Stimulated activated CD8-positive, alpha-beta memory T cell treated with anti-CD3 and anti-CD28 coated beads, Interleukin-4, amount 100 ng/mL, for 24 hours (primary cell): ENCODE data around the gene LRP2.
"Not testable (repeated sequence)": the region's sequence is repeated elsewhere in the genome, so short reads cannot be mapped to it uniquely, and the experiment has no call there.

ENCODE experiments used
- DNase-seq: peaks from one replicate; pipeline ENCODE4 v3.0.0-alpha.2; 2020; ENCODE audit warnings: low read depth

Gene LRP2

DNA sequence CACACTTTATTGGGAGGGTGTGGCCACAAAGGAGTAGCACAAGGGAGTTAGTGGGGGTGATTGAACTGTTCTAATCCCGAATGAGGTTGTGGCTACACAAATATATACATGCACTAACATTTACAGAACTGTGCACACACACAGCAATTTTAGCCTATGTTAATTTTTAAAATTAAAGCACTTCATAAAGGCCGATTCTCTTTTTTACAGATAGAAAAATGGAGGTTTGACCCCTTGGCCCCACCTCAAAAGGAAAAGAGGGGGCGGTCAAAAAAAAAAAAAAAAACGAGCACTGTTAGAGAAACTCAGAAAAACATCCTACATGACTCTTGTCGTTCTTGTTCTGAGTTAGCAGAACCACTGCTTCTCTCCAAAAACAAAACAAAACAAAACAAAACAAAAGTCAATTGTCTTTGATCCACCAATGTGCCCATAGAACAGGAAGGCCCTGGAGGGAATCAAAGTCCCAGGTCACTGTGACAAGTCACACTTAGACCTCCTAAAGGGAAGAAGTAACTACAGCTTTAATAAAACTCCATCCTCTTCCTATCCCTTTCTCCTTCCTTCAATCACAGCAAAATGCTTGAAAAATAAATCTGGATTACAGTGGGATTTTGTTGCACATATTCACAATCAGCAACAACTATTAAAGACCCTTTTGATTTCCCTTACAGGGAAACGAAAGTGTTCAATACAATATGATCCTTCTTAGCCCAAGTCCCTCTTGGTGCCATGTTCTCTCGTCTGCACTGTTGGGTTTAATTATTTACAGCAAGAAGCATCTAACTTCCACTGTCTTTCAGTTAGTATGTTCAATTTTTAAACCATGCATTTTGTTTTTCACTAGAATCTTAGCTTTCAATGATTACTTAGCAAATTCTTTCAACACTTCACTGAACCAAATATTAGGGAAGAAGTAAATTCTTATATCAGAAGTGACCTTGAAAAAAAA lies 16.6 kb downstream of the LRP2 start:
- DNase-seq: no peak

DNA sequence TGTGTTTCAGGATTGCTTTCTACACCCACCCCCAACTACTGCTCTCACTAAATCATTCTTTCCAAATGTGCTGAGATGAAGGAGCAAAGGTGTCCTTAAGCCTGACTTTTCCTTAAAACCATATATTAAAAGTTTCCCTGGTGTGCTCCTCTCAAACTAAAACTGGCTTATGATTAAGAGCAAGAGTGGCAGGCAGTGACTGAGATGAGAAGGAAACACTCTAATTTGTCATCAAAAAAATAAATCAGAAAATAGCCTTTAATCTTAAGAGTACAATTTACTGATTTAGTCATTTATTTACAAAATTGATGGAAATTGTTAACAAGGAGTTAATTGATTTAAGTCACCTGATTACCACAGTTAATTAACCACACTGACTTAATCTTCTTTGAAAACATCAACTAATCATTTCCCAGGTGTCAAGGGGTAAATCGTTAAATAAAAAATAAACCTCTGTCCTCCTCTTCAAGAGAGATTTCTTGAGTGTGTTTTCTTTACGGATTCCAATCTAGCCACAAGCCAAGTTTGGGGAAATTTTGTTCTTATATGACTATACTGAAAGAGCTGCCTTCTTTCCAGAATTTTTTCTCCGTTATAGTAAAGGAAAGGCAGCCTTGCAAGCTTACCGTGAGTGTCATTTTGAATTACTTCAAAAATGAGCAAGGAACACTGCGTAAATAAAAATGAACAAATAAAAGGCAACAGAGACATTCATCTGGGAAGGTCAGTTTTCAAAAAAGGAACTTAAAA lies 17.4 kb downstream of the LRP2 start:
- DNase-seq: no peak

DNA sequence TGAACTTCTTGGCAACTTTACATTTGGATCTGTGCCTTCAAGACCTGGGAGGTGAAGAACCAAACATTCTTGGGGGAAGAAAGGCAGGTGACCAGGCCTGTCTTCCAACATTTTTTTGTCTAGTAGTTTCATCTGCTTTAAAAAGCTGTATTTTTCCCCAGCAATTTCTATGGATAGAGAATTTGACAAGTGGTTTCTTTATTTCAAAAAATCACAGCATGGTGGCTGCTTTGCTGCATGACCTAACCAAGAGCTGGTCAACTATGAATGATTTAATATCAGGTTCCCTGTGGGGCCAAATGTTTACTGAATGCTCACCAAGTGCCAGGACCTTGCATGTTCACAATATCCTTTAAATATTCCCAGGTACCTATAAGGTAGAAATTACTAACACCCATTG lies 19.1 kb downstream of the LRP2 start:
- DNase-seq: no peak

DNA sequence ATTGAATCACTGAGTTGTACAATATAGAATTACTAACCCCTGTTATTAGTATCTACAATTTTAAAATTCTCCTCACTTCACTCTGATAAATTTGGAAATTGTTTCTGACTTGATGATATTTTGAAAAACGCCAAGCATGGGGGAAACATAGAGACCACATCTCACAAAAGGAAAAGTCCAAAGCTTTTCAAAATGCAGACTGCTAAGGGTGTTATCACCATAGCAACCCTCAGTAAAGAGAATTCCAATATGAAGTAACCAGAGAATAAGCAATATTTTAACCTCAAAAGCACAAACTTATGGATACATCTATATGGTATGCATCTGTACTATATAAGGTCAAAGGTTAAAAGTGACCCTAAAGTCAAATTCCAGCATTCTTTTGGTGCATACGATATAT lies 22.7 kb downstream of the LRP2 start:
- DNase-seq: no peak

DNA sequence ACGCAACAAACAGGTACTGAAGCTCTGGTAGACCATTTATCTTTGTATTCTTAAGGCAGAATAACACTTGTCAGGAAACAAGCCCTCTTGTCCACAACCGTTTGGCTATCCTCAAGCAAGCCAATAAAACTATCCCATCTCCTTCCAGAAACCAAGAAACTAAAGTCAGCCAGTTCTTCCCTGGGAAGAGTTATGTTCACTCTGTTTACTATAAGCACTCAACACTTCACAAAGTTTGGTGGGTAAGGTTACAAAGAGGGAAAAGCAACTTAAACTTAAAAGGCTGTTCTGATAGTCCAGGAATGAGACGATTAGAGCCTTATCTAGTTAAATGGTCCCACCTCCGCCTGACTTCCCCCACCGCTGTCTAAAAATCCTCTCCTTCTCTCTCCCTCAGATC lies 25.6 kb downstream of the LRP2 start:
- no peak for DNase-seq

DNA sequence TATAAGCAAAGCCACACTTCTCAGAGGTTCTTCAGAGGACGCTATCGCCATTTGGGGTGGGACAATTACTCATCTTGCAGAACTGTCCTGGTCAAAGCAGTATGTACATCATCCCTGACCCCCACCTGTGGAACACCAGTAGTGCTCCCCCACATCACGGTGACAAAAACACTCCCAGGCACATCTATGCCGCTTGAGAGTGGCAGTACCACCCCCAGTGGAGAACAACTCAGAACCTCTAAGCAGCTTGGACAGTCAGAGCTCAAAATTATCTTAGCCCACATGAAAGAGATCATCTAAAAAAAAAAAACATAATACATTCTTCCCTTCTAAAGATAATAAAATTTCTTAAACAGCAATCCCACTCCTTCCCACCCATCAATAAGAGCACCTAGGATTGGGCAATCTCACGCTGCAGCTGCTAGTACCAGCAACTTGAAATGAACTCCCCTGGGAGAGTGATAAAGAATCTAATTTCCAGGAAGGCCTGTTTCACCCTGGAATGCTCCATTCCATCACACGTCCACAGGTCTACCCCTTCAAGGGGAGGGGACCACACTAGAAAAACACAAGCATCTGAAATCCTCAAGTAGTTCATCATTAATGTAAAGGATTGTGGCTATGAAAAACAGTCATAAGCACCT lies 31.7 kb downstream of the LRP2 start:
- no peak for DNase-seq

DNA sequence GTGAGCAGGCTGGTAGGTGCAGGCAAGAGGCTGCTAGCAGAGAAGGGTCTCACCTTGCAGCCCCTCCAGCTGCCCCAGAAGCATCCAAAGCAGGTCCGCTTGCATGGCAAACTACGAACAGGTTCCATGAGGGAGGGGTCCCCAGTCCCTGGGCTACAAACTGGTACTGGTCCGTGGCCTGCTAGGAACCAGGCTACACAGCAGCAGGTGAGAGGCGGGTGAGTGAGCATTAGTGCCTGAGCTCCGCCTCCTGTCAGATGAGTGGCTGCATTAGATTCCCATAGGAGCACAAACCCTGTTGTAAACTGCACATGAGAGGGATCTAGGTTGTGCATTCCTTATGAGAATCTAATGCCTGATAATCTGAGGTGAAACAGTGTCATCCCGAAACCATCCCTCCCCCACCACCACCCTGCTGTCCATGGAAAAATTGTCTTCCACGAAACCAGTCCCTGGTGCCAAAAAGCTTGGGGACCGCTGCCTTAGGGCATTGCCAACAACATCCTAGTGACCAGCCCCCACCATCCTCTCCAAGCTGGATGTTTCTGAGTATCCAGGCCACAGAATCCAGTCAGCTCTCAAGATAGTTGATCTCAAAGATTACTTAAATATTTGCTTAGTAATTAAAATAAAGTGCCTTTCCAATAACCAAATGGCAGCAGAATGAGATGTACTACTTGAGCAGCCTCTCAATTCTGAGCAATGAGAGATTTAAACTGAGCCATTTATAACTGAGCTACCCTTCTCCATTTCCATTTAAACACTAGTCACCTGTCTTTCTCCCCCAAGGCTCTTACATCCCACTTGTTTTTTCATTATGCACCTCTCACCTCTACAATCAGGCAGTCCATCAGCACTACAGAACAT lies 32.4 kb downstream of the LRP2 start:
- DNase-seq: no peak

DNA sequence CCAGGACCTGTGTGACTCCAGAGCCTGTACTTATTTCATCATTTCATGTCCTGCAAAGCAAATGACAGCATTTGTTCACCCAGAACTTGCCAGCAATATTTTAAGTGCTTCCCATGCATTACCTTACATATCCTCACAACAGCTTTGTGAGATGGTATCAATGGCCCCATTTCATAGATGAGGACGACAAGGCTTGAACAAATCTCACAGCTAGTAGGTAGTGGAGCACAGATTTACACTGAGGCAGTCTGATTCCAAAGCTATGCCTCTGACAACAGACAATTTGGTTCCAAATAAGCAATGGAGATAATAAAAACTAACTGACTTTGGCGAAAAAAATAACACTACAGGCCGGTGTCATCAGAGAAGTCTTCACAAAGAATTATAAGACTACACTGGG lies 33.5 kb downstream of the LRP2 start:
- no peak for DNase-seq

DNA sequence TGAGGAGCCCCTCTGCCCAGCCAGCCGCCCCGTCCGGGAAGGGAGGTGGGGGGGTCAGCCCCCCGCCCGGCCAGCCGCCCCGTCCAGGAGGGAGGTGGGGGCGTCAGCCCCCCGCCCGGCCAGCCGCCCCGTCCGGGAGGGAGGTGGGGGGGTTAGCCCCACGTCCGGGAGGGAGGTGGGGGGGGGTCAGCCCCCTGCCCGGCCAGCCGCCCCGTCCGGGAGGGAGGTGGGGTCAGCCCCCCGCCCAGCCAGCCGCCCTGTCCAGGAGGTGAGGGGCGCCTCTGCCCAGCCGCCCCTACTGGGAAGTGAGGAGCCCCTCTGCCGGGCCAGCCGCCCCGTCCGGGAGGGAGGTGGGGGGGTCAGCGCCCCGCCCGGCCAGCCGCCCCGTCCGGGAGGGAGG lies 34.5 kb downstream of the LRP2 start:
- DNase-seq: not testable (repeated sequence)

DNA sequence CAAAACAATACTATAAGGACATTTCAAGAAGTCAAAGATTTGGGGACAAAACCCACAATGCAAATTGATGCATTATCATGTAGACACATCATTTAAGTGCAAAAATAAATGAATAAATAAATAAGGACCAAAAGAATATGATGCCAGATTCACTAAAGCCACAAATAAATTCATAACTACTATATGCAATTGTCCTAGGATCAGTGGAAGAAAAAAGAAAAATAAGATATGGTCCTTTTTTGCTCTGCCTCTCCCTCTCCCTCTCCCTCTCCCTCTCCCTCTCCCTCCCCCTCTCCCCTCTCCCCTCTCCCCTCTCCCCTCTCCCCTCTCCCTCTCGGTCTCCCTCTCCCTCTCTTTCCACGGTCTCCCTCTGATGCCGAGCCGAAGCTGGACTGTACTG lies 36.4 kb downstream of the LRP2 start:
- not testable (repeated sequence) for DNase-seq

DNA sequence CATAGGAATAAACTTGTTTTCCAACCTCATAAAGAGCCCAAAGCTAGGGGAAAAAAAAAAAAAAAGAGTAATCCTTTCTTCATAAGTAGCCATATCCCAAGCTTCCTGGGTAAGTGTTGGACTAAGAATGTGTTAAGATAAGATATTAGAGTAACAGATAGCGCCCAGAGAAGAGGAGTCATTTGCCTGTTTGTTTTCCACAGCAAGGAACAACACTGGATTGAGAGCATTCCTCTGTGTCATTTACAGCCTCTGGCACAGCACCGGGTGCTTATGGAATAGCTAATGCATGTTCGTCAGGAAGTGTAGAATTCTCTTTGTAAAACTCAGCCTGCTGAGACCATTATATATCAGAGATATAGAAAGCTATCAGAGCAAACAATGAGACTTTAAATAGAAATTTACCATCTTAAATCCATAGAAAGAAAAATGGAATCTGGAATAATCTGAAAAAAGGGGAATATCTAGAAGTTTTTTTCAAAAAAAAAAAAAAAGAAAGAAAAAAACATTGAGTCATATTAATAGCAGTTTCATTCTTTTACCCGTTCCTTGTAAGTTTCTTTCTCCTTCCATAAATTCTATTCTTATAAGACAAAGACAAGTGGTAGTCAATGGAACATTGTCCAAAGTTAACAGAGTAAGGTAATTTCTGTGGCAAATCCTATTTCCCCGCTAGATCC lies 37.6 kb downstream of the LRP2 start:
- no peak for DNase-seq

DNA sequence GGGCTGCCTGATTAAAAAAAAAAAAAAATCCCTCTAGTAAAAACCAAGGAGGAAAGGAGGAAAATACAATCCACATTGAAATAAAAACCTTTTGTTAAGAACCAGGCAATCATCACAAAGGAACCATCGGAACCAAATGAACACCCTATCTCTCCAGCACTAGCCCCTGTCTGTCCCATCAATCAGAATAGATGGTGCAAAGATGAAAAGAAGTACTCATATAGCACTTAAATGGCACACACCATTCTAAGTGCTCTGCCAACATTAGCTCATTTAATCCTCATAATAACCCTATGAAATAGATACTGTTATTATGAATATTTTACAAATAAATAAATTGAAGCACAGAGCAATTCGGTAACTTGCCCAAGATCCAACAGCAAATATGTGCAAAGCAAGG lies 38.5 kb downstream of the LRP2 start:
- DNase-seq: no peak

DNA sequence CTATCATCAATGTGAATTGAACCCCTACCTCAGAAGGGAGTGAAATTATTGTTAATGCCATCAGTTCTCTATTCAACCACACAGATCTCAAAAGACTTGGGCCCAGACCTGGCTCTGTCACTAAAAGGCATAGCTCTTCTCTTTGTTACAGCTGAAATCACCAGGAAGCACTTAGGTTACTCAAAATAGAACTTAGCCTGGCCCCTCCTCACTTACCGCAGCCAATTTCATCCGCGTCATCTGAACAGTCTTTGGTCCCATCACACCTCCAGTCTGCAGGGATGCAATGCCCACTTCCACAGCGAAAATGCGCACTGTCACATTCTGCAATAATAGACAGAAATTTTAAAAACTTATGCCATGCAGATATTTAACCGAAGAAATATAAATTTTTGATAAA lies 41.8 kb downstream of the LRP2 start:
- DNase-seq: no peak

DNA sequence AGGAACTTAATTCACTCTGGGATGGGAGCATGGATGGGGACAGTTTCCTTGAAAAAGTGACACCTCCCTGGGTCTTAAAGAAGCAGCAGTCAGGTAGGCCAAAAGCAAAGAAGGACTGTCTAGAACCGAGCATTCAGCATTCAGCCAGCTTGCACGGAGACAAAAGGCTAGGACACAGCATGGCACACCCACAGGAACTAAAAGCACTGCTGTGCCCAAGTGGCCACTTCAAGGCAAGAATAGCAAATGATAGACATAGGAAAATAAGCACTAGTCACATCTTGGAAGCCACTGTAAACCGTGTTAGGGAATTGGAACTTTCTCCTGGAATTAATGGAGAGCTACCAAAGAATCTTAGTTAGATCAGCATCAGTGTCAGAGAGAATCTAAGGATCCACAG lies 47.0 kb downstream of the LRP2 start:
- no peak for DNase-seq

DNA sequence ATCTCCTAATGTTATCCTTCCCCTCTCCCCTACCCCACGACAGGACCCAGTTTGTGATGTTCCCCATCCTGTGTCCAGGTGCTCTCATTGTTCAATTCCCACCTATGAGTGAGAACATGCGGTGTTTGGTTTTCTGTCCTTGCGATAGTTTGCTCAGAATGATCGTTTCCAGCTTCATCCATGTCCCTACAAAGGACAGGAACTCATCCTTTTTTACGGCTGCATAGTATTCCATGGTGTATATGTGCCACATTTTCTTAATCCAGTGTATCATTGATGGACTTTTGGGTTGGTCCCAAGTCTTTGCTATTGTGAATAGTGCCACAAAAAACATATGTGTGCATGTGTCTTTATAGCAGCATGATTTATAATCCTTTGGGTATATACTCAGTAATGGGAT lies 54.0 kb downstream of the LRP2 start:
- DNase-seq: not testable (repeated sequence)

DNA sequence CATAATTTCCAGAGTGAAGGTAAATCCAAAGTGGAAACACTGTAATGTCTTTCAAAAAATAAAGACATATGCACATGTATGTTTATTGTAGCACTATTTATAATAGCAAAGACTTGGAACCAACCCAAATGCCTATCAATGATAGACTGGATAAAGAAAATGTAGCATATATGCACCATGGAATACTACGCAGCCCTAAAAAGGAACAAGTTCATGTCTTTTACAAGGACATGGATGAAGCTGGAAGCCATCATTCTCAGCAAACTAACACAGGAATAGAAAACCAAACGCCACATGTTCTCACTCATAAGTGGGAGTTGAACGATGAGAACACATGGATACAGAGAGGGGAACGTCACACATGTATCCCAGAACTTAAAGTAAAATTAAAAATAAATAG lies 57.6 kb downstream of the LRP2 start:
- not testable (repeated sequence) for DNase-seq

DNA sequence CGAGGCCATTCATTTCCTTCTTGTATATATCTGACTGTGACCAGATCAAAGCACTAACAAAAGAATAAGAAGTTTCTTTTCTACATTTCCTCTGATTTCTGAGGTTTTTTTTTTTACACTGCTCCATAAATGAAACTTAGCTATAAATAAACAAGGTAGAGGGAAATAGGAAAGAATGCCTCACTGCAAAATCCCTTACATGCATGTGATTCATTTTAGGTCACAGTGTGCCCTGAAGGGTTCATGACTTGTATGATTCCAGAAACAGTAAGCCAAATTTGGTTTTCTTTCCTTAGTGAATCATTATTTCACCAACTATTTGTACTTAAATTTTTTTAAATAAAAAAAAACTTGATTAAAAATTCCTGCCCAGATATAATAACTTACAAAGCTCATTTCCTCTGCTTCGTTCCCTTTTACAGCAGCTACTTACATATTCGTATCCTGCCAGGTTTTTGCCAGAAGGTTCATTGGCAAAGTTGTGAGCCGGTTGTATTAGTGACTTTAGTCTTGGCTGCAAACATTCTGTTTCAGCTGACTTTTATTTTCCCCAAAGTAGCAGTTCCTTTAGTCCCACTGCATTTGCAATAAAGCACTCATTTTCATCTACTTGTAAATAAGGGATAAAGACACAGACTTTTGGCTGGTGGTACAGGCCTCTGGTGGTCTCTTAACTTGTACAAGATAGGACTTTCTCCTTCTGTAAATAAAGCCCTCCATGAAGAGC lies 58.6 kb downstream of the LRP2 start:
- DNase-seq: no peak

DNA sequence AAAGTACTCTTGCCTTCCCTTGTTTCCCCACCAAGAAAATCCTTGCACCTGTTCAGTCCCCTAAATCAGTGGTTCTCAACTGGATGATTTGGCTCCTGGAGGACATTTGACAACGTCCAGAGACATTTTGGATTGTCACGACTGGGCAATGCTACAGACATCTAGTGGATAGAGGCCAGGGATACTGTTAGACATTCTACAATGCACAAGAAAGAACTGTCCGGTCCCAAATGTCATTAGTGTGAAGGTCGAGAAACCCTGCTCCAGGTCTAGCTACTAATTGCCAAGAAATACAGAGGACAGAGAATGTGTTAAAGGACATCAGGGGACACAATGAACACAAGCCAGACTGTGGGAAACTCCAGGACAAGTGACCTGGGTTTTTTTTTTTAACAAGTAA lies 60.0 kb downstream of the LRP2 start:
- DNase-seq: no peak

DNA sequence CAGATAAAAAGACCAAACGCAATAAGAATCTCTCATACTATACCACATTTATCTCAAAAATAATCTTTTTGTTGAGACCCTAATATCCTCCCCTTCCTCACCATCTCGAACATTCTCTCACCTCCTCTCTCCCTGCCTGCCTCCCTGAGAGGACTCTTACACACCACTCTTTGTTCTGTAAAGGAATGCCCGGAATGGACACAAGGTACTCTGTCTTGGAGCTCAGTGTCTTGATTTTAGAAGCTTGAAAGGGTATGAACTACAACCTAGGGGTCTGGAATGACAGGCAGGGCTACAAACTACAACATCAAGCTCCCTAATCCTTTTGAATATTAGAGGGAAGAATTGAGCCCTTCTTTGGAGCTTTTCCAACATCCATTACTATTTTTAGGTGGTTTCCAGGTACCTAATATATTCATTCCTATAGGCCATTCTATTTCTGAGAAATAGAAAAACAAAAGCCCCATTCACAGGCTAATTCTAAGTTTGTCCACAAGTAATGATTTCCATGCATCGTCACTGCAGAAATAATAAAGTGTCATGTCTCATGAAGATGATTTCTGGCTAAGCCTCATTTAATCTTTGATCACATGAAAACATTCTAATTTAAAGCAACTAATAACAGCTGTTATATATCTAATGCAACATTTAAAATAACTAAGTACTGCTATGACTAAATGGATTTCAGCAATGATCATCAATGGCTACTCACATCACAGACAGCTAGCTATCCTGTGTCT lies 60.6 kb downstream of the LRP2 start:
- DNase-seq: no peak
